Renal cortex interstitium (tissue), 15 donors: ENCODE results near the gene PCDHA6. TPM values are rescaled to one million over a fixed set of nuclear protein-coding genes. Genes with fewer than 3 reads are reported as not detected.
"Not testable (repeated sequence)": the region's sequence is repeated elsewhere in the genome, so short reads cannot be mapped to it uniquely, and the experiment has no call there.

ENCODE experiments used
- DNase-seq, 11 donors: peaks; one replicate each; pipeline ENCODE4 v3.0.0-alpha.2; 2013; ENCODE audit warnings: low read depth in 9 of 11, low spot score in 4 of 11; ENCODE audit errors: extremely low read depth in 1 of 11
- long read RNA-seq, 16 experiments: transcript quantifications; one replicate each; lab custom pipeline, GENCODE V29; 2026
- polyA plus RNA-seq, 3 donors: library from polyadenylated mRNA; unstranded; fragments of 120-200 nt; gene quantifications; one replicate each; pipeline ENCODE4 v1.2.1, GENCODE V29; 2013; ENCODE audit not compliant: insufficient read length in 3 of 3

The PCDHA6 gene
- polyA plus RNA-seq = under 1 TPM; 0.16 to 0.41 (median 0.40) TPM
- long read RNA-seq, donor 1 = 0 reads
- long read RNA-seq, donor 2, partial matches to known transcripts = 0 of 1 reads
- long read RNA-seq, donor 2, other reads (novel, unspliced or antisense) = 0 of 1 reads
- long read RNA-seq, donor 3 = 0 reads
- long read RNA-seq, donor 4 = 0 reads
- long read RNA-seq, donor 5 = 0 reads
- long read RNA-seq, donor 6 = 0 reads
- long read RNA-seq, donor 7 = 0 reads
- long read RNA-seq, donor 8 = 0 reads
- long read RNA-seq, donor 9, partial matches to known transcripts = 0 of 1 reads
- long read RNA-seq, donor 9, other reads (novel, unspliced or antisense) = 0 of 1 reads
- long read RNA-seq, donor 10, partial matches to known transcripts = 0 of 1 reads
- long read RNA-seq, donor 10, other reads (novel, unspliced or antisense) = 0 of 1 reads
- long read RNA-seq, donor 11 = 0 reads
- long read RNA-seq, donor 12 = 0 reads
- long read RNA-seq, donor 13 = 0 reads
- long read RNA-seq, donor 14 = 0 reads
- long read RNA-seq, donor 15 = 0 reads
- long read RNA-seq, donor 16, full-length matches to known transcripts = 2 of 2 reads
- long read RNA-seq, donor 16, partial matches to known transcripts = 0 of 2 reads
- long read RNA-seq, donor 16, other reads (novel, unspliced or antisense) = 0 of 2 reads

DNA sequence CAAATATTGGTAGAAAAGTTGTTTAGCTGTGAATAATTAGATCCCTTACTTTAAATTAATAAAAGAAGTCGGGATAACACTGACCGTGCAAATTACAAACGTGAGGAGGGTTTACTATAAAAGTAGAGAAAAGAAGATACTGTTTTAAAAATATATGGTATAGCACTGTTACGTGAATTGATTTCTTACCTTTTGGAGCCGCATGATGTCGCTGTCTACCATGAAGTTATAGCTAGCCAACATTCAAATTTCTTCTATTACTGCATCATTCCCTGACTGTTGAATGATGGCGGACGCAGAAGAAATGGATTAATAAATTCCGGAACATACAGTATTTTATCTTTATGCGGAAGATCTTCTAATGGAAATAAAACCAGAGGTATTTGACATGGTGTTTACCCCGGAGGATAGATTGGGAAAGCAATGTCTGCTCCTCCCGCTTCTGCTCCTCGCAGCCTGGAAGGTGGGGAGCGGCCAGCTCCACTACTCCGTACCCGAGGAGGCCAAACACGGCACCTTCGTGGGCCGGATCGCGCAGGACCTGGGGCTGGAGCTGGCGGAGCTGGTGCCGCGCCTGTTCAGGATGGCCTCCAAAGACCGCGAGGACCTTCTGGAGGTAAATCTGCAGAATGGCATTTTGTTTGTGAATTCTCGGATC lies at the start of gene PCDHA6:
TSS of gene PCDHA6 (plus strand) at position 257 of the 658 bp plus-strand sequence. CDS start at position 389, 132 bp downstream.
- no peak for DNase-seq

GRCh38 chr5:140780512-140780911 lies 47.2 kb upstream of the PCDHA6 start:
- no peak for DNase-seq

GRCh38 chr5:140785905-140786686 lies 41.7 kb upstream of the PCDHA6 start, which contains the start of gene PCDHA1:
TSS of gene PCDHA1 (plus strand) at chr5:140786140.
- no peak for DNase-seq

DNA sequence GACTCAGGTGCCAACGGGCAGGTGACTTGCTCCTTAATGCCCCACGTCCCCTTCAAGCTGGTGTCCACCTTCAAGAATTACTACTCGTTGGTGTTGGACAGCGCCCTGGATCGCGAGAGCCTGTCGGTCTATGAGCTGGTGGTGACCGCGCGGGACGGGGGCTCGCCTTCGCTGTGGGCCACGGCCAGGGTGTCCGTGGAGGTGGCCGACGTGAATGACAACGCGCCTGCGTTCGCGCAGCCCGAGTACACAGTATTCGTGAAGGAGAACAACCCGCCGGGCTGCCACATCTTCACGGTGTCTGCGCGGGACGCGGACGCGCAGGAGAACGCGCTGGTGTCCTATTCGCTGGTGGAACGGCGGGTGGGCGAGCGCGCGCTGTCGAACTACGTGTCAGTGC lies 40.3 kb upstream of the PCDHA6 start:
- not testable (repeated sequence) for DNase-seq

GRCh38 chr5:140787849-140788504 lies 39.8 kb upstream of the PCDHA6 start:
- DNase-seq = not testable (repeated sequence)

DNA sequence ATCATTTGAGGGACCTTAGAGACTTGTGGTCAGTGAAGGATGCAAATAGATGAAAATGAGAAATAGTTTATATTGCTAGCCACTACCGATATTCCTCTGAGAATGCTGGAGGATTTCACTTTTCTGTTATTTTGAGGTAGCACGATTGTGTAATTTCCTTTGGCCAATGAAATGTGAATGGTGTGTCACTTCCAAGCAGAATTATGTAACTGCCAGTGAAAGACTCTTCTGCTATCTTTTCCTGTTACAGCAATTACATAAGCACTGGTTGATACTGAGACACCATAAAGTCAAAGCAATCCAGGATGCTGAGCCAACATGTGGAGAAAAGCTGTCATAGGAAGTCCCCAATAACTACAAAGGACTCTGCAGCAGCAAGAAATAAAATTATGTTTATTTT lies 36.7 kb upstream of the PCDHA6 start:
- no peak for DNase-seq

GRCh38 chr5:140794595-140795258 lies 33.0 kb upstream of the PCDHA6 start, which contains the start of gene PCDHA2:
TSS of gene PCDHA2 (plus strand) at chr5:140794852.
- no peak for DNase-seq

- no peak for DNase-seq
Observed at GRCh38 chr5:140795259-140795641, 32.5 kb upstream of the PCDHA6 start.

DNA sequence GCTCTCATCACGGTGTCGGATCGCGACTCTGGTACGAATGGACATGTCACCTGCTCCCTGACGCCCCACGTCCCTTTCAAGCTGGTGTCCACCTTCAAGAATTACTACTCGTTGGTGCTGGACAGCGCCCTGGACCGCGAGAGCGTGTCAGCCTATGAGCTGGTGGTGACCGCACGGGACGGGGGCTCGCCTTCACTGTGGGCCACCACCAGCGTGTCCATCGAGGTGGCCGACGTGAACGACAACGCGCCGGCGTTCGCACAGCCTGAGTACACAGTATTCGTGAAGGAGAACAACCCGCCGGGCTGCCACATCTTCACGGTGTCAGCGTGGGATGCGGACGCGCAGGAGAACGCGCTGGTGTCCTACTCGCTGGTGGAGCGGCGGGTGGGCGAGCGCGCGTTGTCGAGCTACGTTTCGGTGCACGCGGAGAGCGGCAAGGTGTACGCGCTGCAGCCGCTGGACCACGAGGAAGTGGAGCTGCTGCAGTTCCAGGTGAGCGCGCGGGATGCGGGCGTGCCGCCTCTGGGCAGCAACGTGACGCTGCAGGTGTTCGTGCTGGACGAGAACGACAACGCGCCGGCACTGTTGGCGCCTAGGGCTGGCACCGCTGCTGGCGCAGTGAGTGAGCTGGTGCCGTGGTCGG lies 31.6 kb upstream of the PCDHA6 start:
- DNase-seq = not testable (repeated sequence)

DNA sequence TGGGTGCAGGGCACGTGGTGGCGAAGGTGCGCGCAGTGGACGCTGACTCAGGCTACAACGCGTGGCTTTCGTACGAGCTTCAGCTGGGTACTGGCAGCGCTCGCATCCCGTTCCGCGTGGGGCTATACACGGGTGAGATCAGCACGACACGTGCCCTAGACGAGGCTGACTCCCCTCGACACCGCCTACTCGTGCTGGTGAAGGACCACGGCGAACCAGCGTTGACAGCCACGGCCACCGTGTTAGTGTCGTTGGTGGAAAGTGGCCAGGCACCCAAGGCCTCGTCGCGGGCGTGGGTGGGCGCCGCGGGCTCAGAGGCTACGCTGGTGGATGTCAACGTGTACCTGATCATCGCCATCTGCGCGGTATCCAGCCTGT lies 31.1 kb upstream of the PCDHA6 start:
- no peak for DNase-seq

DNA sequence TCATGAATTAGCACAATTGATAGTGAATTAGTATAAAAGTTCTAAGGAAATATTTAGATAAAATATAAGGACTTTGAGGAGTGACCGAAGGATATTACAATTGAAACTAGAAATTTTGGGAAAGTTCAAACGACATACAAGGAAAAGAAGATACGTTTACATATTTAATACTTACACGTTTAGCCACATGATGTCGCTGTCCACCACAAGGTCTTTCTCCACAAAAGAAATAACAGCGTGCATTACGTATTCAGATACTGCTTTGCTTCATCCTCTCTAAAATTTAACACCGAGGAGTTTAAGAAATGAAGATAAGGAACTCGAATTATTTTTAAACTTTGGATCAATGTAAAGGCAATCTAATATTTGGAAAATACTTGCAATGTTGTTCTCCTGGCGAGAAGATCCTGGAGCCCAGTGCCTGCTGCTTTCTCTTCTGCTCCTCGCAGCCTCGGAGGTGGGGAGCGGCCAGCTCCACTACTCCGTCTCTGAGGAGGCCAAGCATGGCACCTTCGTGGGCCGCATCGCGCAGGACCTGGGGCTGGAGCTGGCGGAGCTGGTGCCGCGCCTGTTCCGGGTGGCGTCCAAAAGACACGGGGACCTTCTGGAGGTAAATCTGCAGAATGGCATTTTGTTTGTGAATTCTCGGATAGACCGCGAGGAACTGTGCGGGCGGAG lies 26.8 kb upstream of the PCDHA6 start, which contains the start of gene PCDHA3:
TSS of gene PCDHA3 (plus strand) at position 242 of the 678 bp plus-strand sequence.
- DNase-seq = no peak

DNA sequence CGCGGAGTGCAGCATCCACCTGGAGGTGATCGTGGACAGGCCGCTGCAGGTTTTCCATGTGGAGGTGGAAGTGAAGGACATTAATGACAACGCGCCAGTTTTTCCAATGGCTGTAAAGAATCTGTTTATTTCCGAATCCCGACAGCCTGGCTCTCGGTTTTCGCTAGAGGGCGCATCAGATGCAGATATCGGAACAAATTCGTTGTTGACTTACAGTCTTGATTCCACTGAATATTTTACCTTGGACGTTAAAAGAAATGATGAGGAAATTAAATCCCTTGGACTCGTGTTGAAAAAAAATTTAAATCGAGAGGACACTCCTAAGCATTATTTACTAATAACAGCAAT lies 26.3 kb upstream of the PCDHA6 start:
- DNase-seq = no peak

DNA sequence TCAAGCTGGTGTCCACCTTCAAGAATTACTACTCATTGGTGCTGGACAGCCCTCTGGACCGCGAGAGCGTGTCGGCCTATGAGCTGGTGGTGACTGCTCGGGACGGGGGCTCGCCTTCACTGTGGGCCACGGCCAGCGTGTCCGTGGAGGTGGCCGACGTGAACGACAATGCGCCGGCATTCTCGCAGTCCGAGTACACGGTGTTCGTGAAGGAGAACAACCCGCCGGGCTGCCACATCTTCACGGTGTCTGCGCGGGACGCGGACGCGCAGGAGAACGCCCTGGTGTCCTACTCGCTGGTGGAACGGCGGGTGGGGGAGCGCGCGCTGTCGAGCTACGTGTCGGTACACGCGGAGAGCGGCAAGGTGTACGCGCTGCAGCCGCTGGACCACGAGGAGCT lies 25.4 kb upstream of the PCDHA6 start:
- DNase-seq = not testable (repeated sequence)

GRCh38 chr5:140802781-140803271 lies 24.9 kb upstream of the PCDHA6 start:
- no peak for DNase-seq

GRCh38 chr5:140806834-140807775 lies 20.7 kb upstream of the PCDHA6 start, which contains the start of gene PCDHA4:
TSS of gene PCDHA4 (plus strand) at chr5:140807068.
- no peak for DNase-seq
